GM23338 (cell line): ENCODE measurements around the gene GALNT7.

ENCODE experiments used
- CREB1 ChIP-seq: fragments of 250-450 bp; sonication (Bioruptor Pico); IDR thresholded peaks from 2 replicates; pipeline ENCODE4 v1.5.0; 2020; ENCODE audit warnings: low read depth, mild to moderate bottlenecking, moderate library complexity
- ETS1 ChIP-seq: IDR thresholded peaks from 2 replicates; pipeline ENCODE4 v1.6.1; 2016; ENCODE audit warnings: antibody characterized with exemption
- EZH2 ChIP-seq: fragments of 200-600 bp; sonication (generic); IDR thresholded peaks from one replicate; pipeline ENCODE4 v1.8.0; 2017; ENCODE audit warnings: antibody characterized with exemption, mild to moderate bottlenecking, low read depth; ENCODE audit not compliant: unreplicated experiment
- EZH2phosphoT487 ChIP-seq: fragments of 200-600 bp; sonication (generic); IDR thresholded peaks from one replicate; pipeline ENCODE4 v1.8.1; 2018; ENCODE audit warnings: antibody characterized with exemption; ENCODE audit not compliant: unreplicated experiment
- JUNB ChIP-seq: IDR thresholded peaks from one replicate; pipeline ENCODE4 v1.6.1; 2016; ENCODE audit warnings: antibody characterized with exemption; ENCODE audit not compliant: unreplicated experiment
- NANOG ChIP-seq: IDR thresholded peaks from 2 replicates; pipeline ENCODE4 v1.6.1; 2016; ENCODE audit warnings: antibody characterized with exemption, borderline replicate concordance
- POLR2AphosphoS5 ChIP-seq: IDR thresholded peaks from 2 replicates; pipeline ENCODE4 v1.6.1; 2016; ENCODE audit warnings: antibody characterized with exemption, low read depth
- REST ChIP-seq: IDR thresholded peaks from one replicate; pipeline ENCODE4 v1.6.1; 2018; ENCODE audit warnings: antibody characterized with exemption; ENCODE audit not compliant: unreplicated experiment
- STAT1 ChIP-seq: IDR thresholded peaks from one replicate; pipeline ENCODE4 v1.6.1; 2016; ENCODE audit warnings: antibody characterized with exemption; ENCODE audit not compliant: unreplicated experiment
- ZNF114 ChIP-seq: fragments of 250-450 bp; sonication (Bioruptor Pico); IDR thresholded peaks from 2 replicates; pipeline ENCODE4 v1.5.0; 2020; ENCODE audit warnings: mild to moderate bottlenecking, moderate library complexity
- ZNF462 ChIP-seq: fragments of 250-450 bp; sonication (Bioruptor Pico); IDR thresholded peaks from 2 replicates; pipeline ENCODE4 v1.5.0; 2020; ENCODE audit warnings: mild to moderate bottlenecking, moderate library complexity
- TF ChIP-seq, protein P1 (sequence below), 2 experiments: fragments of 200-600 bp in 1 of 2; sonication (generic) in 1 of 2; conservative IDR thresholded peaks; 2 replicates each; pipeline versions ENCODE4 v1.5.1 to v1.6.1; 2016 to 2017; ENCODE audit warnings: antibody characterized with exemption in 2 of 2, low read depth in 2 of 2, mild to moderate bottlenecking in 2 of 2, moderate library complexity in 1 of 2

DNA sequence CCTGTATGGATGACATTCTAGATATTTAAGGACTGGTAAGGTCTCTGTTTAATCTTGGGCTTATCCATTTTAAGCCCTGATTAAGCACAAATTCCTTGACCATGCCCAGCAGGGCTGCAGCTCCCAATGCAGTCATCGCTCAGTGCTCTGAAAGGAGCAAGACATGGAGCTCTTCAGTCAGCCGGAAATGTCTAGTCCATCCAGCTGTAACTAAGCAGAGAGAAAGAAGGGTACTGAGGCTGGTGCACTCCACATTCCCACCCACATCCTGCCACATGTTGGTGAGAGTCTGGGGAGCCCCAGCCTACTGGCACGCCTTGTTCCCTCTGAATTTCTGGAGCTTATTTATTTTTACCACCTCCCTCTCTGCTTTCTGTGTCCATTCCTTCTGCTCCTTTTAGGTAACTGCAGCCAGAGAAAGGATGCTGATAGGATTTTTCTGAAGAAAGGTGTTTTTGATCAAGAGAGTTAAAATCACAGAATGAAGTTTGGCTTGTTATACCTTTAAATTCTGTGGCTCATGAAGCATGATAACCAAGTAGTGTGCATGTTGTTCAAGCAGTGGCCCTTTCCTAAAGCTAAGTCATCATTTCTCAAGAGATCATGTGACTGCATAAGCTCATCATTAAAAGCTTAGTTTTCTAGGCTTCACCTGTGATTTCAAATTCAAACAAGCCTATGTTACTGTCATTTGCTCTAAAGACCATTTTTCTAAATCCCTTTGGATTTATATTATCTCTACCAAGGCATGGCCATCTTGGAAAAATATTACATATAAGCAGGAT lies 74.0 kb downstream of the GALNT7 start:
- no peak for TF ChIP-seq EZH2
- TF ChIP-seq, protein P1, sequence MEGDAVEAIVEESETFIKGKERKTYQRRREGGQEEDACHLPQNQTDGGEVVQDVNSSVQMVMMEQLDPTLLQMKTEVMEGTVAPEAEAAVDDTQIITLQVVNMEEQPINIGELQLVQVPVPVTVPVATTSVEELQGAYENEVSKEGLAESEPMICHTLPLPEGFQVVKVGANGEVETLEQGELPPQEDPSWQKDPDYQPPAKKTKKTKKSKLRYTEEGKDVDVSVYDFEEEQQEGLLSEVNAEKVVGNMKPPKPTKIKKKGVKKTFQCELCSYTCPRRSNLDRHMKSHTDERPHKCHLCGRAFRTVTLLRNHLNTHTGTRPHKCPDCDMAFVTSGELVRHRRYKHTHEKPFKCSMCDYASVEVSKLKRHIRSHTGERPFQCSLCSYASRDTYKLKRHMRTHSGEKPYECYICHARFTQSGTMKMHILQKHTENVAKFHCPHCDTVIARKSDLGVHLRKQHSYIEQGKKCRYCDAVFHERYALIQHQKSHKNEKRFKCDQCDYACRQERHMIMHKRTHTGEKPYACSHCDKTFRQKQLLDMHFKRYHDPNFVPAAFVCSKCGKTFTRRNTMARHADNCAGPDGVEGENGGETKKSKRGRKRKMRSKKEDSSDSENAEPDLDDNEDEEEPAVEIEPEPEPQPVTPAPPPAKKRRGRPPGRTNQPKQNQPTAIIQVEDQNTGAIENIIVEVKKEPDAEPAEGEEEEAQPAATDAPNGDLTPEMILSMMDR (conservative IDR thresholded peaks at IDR 0.05; ENCODE audit: low read depth in 2 of 2), result no peak
- no peak for TF ChIP-seq POLR2AphosphoS5
- no peak for TF ChIP-seq ZNF114 (CRISPR knock-in tag)
- no peak for TF ChIP-seq CREB1 (CRISPR knock-in tag)
- TF ChIP-seq JUNB, result no peak
- TF ChIP-seq REST, result no peak
- TF ChIP-seq NANOG, result no peak
- TF ChIP-seq EZH2phosphoT487, result no peak
- TF ChIP-seq ETS1, result no peak
- no peak for TF ChIP-seq STAT1
- TF ChIP-seq ZNF462 (CRISPR knock-in tag), result no peak
